ELR (cell line): ENCODE measurements around the gene RILPL2.
A peak's percentile ranks its signal among the peaks of the same experiment; 100 is the strongest.
"Not testable (repeated sequence)": the region's sequence is repeated elsewhere in the genome, so short reads cannot be mapped to it uniquely, and the experiment has no call there.

Experiments
- DNase-seq: peaks from one replicate; pipeline ENCODE4 v3.0.0-alpha.2; 2015; ENCODE audit warnings: low read depth

The RILPL2 gene

GRCh38 chr12:123382684-123383083, 53.8 kb downstream of the RILPL2 start:
- DNase-seq, result no peak

GRCh38 chr12:123379391-123379790, 57.1 kb downstream of the RILPL2 start:
- DNase-seq, result no peak

- DNase-seq, result not testable (repeated sequence)
These were observed 64.1 kb downstream of the RILPL2 start for GRCh38 chr12:123372415-123372814.

- DNase-seq, result not testable (repeated sequence)
These were observed 64.7 kb downstream of the RILPL2 start for GRCh38 chr12:123371667-123372368.

- no peak for DNase-seq
These were observed 67.3 kb downstream of the RILPL2 start for GRCh38 chr12:123369229-123369628.

- DNase-seq, result not testable (repeated sequence)
These were observed 68.1 kb downstream of the RILPL2 start for GRCh38 chr12:123368431-123368830.

- DNase-seq, result peak; percentile 9
These were observed 69.0 kb downstream of the RILPL2 start for GRCh38 chr12:123367511-123367910.
